Measurements from ENCODE around the gene HS3ST6.

DNA sequence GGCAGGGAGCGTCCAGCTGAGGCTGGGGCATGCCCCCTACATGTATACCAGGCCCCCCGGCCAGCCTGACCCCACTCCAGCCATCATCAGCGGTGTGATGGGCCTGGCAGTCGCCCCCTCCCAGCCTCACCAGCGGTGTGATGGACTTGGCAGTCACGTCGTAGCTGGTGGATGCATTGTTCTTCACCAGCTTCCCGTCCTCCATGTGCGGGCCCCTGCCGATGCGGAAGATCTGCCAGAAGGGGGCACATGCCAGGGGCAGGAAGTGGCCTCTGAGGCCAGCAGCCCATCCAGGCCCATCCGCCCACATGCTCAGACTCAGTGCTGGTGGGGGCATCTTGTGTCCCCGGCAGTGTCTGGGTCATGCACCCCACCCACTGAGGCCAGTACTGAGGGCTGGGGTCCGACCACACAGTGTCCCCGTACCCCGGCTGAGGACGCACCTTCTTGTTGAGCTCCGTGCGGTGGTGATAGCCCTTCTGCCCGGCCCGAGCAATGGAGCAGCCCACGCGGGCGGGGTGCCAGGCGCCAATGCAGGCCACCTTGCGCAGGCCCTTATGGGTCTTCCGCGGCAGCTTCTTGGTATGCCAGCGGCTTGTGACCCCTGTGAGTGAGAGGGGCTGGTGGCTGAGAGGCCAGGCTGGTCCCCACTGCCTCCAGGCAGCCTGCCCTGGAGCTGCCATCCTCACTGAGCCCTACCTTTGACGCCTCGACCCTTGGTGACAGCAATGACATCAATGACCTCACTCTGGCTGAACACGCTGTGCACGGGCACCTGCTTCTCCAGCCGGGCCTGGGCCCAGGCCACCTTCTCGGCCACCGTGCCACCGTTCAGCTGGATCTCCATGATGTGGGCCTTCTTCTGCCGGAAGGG lies 28.5 kb upstream of the HS3ST6 start:
- TF ChIP-seq POLR2A (IDR thresholded peaks at IDR 0.05; ENCODE audit: low read depth, low read length) (no peak), TAF1 (IDR thresholded peaks at IDR 0.05; ENCODE audit: low read depth, low read length) (no peak), POLR2AphosphoS5 (IDR thresholded peaks at IDR 0.05; ENCODE audit: low read depth, low read length) (no peak), SPI1 (IDR thresholded peaks at IDR 0.05; ENCODE audit: low read depth, low read length) (no peak), PAX5 (IDR thresholded peaks at IDR 0.05; ENCODE audit: insufficient read depth, low read length, severe bottlenecking) (no peak), POU2F2 (IDR thresholded peaks at IDR 0.05; ENCODE audit: low read depth, low read length) (no peak)

Measured in GM12891 (cell line).